ENCODE data around the gene ECSCR. TPM values are rescaled to one million over a fixed set of nuclear protein-coding genes. Genes with fewer than 3 reads are reported as not detected.
"Not testable (repeated sequence)": the region's sequence is repeated elsewhere in the genome, so short reads cannot be mapped to it uniquely, and the experiment has no call there.

The ECSCR gene
- polyA plus RNA-seq, 12 donors, result 19.1 to 53.2 (median 34.0) TPM; not detected in 1

- no peak for DNase-seq
Measured at GRCh38 chr5:139414581-139415130, 47.9 kb downstream of the ECSCR start.

DNA sequence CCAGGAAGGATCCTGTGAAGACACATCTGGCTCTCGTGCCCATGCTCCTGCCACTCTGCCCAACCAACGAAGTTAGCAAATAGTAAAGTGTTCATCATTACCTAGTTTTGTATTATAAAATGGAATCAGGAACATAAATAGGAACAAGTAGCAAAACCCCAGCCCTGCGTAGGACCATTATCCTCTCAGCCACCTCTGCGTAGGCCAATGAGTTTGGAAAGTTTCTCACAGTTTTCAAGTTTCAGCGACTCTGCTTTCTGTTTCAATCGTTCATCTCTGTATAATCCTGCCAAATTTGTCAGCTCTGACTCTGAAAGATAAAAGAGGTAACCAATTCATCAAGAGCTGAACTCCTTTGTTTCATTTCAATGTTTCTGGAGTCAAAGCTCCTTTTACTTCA is 48.6 kb downstream of the ECSCR start:
- DNase-seq, result no peak

GRCh38 chr5:139413153-139413552 is 49.4 kb downstream of the ECSCR start:
- no peak for DNase-seq

DNA sequence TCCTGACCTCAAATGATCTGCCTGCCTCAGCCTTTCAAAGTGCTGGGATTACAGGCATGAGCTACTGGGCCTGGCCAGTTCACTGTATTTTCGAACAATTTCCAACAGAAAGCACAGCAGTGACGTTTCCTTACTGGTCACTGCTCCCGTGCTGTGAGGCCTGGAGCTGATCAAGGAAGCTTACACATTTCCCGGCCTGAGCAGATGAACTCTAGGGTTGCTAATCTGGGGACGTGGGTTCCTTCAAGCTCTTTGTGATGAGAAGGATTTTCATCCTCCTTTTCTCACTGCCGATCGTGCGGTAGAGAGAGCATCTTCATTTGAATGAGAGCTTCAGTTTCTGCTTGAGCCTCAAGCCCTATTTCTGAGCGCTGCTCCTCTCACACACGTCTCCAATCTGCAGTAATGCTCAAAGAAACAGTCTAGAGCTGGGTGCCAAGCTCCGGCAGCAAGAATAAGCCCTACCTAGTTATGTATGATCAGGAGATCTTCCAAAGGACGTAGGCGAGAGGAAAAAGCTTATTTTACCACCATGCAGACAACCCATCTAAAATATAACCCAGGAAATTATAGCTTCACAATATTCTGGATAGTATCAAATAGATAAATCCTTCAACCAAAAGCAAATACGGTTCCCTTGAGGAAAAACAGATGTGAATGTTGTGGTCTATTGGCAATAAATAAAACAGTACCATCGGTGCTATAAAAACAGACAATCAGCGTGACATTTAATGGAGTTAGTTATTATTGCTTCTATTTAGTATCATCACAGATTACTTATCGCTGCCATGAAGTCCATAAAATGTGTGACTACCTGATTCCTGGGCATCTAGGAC is 51.3 kb downstream of the ECSCR start:
- DNase-seq, result no peak

DNA sequence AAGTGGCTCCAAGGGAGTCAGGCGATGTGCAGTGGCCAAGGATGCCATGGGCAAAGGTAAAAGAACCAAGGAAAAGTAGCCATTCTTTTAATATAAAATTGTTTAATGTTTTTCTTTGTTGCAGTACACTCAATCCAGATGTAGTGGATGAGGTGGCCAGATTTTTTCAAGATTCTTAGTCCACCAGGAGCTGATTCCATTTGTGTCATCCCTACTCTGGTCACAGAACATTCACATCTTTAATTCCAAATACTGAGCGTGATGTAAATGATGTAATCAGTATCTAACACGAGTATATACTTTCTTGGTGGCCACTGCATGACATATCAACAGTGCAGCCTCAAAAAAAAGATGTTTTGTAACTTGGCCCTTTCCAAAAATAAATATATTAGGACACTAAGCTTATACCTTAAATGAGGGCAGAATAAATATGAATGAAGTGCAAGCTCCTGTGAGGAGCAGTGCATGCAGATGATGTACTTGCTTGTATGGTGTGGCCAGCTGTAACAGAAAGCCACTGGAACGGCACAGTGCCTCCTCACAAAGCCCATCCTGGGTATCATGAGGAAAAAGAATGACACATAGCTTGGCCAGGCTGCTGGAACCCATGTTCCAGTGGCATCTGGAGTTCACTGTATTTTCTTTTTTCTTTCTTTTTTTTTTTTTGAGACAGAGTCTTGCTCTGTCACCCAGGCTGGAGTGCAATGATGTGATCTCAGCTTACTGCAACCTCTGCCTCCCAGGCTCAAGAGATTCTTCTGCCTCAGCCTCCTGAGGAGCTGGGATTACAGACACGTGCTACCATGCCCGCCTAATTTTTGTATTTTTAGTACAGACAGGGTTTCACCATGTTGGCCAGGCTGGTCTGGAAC is 52.2 kb downstream of the ECSCR start:
- DNase-seq, result no peak

DNA sequence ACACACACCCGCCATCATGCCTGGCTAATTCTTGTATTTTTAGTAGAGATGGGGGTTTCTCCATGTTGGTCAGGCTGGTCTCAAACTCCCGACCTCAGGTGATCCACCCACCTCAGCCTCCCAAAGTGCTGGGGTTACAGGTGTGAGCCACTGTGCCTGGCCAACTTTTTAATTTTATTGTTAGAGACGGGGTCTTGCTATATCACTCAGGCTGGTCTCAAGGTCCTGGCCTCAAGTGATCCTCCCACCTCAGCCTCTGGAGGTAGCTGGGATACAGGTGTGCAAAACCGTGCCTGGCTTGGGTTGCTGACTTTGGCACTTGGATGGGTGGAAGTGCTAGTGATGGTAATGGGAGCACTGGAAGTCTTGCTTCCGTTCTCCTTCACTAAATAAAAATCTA is 53.4 kb downstream of the ECSCR start:
- DNase-seq, result not testable (repeated sequence)

GRCh38 chr5:139408191-139408590 is 54.4 kb downstream of the ECSCR start:
- no peak for DNase-seq

GRCh38 chr5:139407517-139407916 is 55.0 kb downstream of the ECSCR start:
- no peak for DNase-seq

GRCh38 chr5:139406963-139407362 is 55.6 kb downstream of the ECSCR start:
- no peak for DNase-seq

GRCh38 chr5:139404484-139404840 is 58.1 kb downstream of the ECSCR start:
- no peak for DNase-seq

DNA sequence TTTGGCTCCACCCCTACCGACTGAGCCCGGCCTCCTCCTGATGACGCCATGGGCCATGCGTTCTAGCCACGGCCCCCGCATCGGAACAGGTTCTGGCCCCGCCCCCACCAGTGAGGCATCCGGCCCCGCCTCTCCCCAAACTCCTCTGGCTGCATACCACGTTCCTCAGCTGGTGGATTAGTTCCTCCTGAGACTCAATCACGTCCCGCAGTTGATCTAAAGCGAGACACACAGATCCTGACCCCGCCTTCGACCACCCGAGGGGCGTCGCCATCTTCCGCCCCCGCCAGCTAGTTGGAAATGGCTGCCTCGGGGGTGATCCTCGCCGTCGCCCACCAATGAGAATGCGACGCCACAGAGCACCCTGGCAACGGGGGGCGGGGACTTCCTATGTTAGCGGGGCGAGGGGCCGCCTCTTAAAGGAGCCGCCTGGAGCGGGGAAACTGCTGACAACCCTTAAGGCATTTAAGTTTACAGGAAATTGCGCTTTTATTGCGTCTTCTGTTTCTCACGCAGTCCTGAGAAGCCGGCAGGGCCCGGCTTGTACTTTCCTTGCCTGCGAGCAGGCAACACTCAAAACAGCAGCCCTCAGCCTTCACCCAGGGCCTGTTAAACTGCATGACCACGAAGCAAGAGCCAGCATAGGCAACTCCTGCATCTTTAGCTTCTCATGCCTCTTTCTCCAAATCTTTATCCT is 58.6 kb downstream of the ECSCR start, which contains the start of gene SPATA24:
Gene SPATA24 (minus strand): TSS at position 303 of the 697 bp plus-strand sequence. CDS start 29 bp downstream, at position 274.
- peak; percentile 98 for DNase-seq

- no peak for DNase-seq
Measured at GRCh38 chr5:139403418-139403786, 59.1 kb downstream of the ECSCR start.

GRCh38 chr5:139402561-139403158 is 59.9 kb downstream of the ECSCR start:
- no peak for DNase-seq

- no peak for DNase-seq
Measured at GRCh38 chr5:139401546-139401945, 61.0 kb downstream of the ECSCR start.

DNA sequence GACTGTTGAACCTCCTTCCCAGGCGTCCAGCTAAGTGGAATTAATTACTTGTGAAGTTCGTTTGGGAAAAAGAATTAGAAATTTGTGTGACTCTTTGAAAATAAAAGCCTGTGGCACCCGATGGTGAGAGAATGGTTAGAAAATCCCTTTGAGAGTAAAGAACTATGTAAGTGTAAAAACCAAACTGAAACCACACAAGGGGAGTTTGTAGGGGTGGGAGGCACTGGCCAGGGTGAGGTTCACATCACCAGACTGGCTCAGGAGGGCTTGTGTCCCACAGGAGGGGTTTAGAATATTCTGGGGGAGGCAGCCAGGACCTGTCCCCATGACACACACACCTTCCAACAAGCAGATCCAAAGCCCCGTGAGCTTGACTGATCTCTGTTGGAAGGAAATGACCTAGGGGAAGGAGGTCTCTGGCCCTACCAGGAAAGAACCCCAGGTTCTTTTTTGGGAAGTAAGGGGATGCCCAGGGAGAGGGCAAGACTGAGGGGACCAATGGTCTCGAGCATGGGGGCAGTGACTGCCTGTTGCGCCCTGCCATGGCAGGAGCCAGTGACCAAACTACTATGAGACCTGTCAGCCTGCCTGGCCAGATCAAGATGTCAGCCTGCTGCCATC is 62.9 kb downstream of the ECSCR start:
- DNase-seq, result no peak

Other genes starting within 250 kb of the ECSCR start
- gene MATR3, start 169.0 kb downstream of the ECSCR start, polyA plus RNA-seq (ENCODE audit: insufficient read length in 12 of 12), result 100 to 1,000 TPM in 11 of 12 donors, not detected in 1; 259 to 407 (median 356) TPM
- 100 to 1,000 TPM in 11 of 12 donors, not detected in 1; 102 to 182 (median 133) TPM for gene PAIP2, start 120.9 kb downstream of the ECSCR start, polyA plus RNA-seq (ENCODE audit: insufficient read length in 12 of 12)
- gene SLC23A1, start 79.4 kb downstream of the ECSCR start, polyA plus RNA-seq (ENCODE audit: insufficient read length in 12 of 12), result 1 to 10 TPM in 1 of 12 donors, under 1 TPM in 9, not detected in 2; 0.14 to 1.5 (median 0.56) TPM
- 1 to 10 TPM in 2 of 12 donors, under 1 TPM in 8, not detected in 2; 0.10 to 3.0 (median 0.39) TPM for gene MZB1, start 72.8 kb downstream of the ECSCR start, polyA plus RNA-seq (ENCODE audit: insufficient read length in 12 of 12)
- 10 to 100 TPM in 11 of 12 donors, not detected in 1; 12.2 to 61.0 (median 29.0) TPM for gene PROB1, start 67.6 kb downstream of the ECSCR start, polyA plus RNA-seq (ENCODE audit: insufficient read length in 12 of 12)
- gene SPATA24, start 58.7 kb downstream of the ECSCR start, polyA plus RNA-seq (ENCODE audit: insufficient read length in 12 of 12), result 10 to 100 TPM in 5 of 12 donors, 1 to 10 TPM in 5, not detected in 2; 7.1 to 13.2 (median 10.6) TPM
- gene DNAJC18, start 23.2 kb downstream of the ECSCR start, polyA plus RNA-seq (ENCODE audit: insufficient read length in 12 of 12), result 10 to 100 TPM; 10.4 to 82.0 (median 27.2) TPM
- gene SMIM33, start 8.3 kb upstream of the ECSCR start, polyA plus RNA-seq (ENCODE audit: insufficient read length in 12 of 12), result not detected
- 10 to 100 TPM in 11 of 12 donors, not detected in 1; 17.0 to 48.5 (median 31.8) TPM for gene STING1, start 20.0 kb upstream of the ECSCR start, polyA plus RNA-seq (ENCODE audit: insufficient read length in 12 of 12)
- 100 to 1,000 TPM in 10 of 12 donors, 10 to 100 TPM in 1, not detected in 1; 86.7 to 157 (median 138) TPM for gene UBE2D2, start 98.6 kb upstream of the ECSCR start, polyA plus RNA-seq (ENCODE audit: insufficient read length in 12 of 12)
- 100 to 1,000 TPM in 3 of 12 donors, 10 to 100 TPM in 8, not detected in 1; 66.4 to 118 (median 79.4) TPM for gene CXXC5, start 185.6 kb upstream of the ECSCR start, polyA plus RNA-seq (ENCODE audit: insufficient read length in 12 of 12)